WTC11 (cell line): ENCODE results near the gene ACY1. TPM values are rescaled to one million over a fixed set of nuclear protein-coding genes. Genes with fewer than 3 reads are reported as not detected.
A peak's percentile ranks its signal among the peaks of the same experiment; 100 is the strongest.

Experiments
- ATAC-seq: fragments of 200-7000 bp; cut with Tn5 transposase; 2 replicates; pipeline ENCODE4 v1.10.0; 2021; ENCODE audit warnings: mild to moderate bottlenecking, moderate library complexity
- CTCF ChIA-PET: fragments of 300-600 bp; sonication (Branson Sonifier 250); formaldehyde crosslinking; loops from one replicate; lab custom pipeline; 2021; ENCODE audit warnings: antibody characterized with exemption; lab: Charles Lee
- POLR2A ChIA-PET: fragments of 350-600 bp; sonication (Branson Sonifier 250); formaldehyde crosslinking; loops from one replicate; lab custom pipeline; 2021; ENCODE audit warnings: antibody characterized with exemption; lab: Charles Lee
- DNase-seq: peaks from one replicate; pipeline ENCODE4 v3.0.0; 2021; ENCODE audit warnings: low spot score
- H3K27ac Mint-ChIP-seq: 2 replicates; pipeline ENCODE4 v1.8.0; 2021; ENCODE audit warnings: mixed read lengths
- H3K27me3 Mint-ChIP-seq: 2 replicates; pipeline ENCODE4 v1.8.0; 2021; ENCODE audit warnings: low read depth, mild to moderate bottlenecking, moderate library complexity, mixed read lengths
- H3K36me3 Mint-ChIP-seq: 2 replicates; pipeline ENCODE4 v1.8.0; 2021; ENCODE audit warnings: mixed read lengths
- H3K4me1 Mint-ChIP-seq: 2 replicates; pipeline ENCODE4 v1.8.0; 2022; ENCODE audit warnings: mixed read lengths
- H3K4me3 Mint-ChIP-seq: 2 replicates; pipeline ENCODE4 v1.8.0; 2021; ENCODE audit warnings: mild to moderate bottlenecking, moderate library complexity, mixed read lengths
- H3K9me3 Mint-ChIP-seq: 2 replicates; pipeline ENCODE4 v1.8.0; 2021; ENCODE audit warnings: mixed read lengths
- CDX4 ChIP-seq: fragments of 250-450 bp; sonication (Bioruptor Pico); IDR thresholded peaks from 2 replicates; pipeline ENCODE4 v1.9.0; 2021; ENCODE audit warnings: moderate library complexity, mild to moderate bottlenecking, inconsistent platforms, borderline replicate concordance
- CREB1 ChIP-seq: sonication (generic); formaldehyde crosslinking; IDR thresholded peaks from 2 replicates; pipeline ENCODE4 v1.8.0; 2023; ENCODE audit warnings: mild to moderate bottlenecking, missing genetic modification reagents
- CREM ChIP-seq: sonication (generic); formaldehyde crosslinking; IDR thresholded peaks from 2 replicates; pipeline ENCODE4 v1.8.1; 2022; ENCODE audit warnings: mild to moderate bottlenecking, missing genetic modification reagents, moderate library complexity
- ESRRA ChIP-seq: sonication (generic); formaldehyde crosslinking; IDR thresholded peaks from 2 replicates; pipeline ENCODE4 v1.8.1; 2022; ENCODE audit warnings: mild to moderate bottlenecking, missing genetic modification reagents, borderline replicate concordance
- ETV6 ChIP-seq: sonication (generic); formaldehyde crosslinking; IDR thresholded peaks from 2 replicates; pipeline ENCODE4 v1.8.1; 2022; ENCODE audit warnings: mild to moderate bottlenecking, missing genetic modification reagents
- FOXP1 ChIP-seq: sonication (generic); formaldehyde crosslinking; IDR thresholded peaks from 2 replicates; pipeline ENCODE4 v1.8.0; 2022; ENCODE audit warnings: missing genetic modification reagents, mild to moderate bottlenecking, moderate library complexity, borderline replicate concordance
- FOXP4 ChIP-seq: sonication (generic); formaldehyde crosslinking; IDR thresholded peaks from 2 replicates; pipeline ENCODE4 v1.8.0; 2022; ENCODE audit warnings: mild to moderate bottlenecking, missing genetic modification reagents
- HMGA2 ChIP-seq: fragments of 250-450 bp; sonication (Bioruptor Pico); IDR thresholded peaks from 2 replicates; pipeline ENCODE4 v1.4.0; 2021; ENCODE audit warnings: mild to moderate bottlenecking, moderate library complexity
- HMGXB4 ChIP-seq: sonication (generic); formaldehyde crosslinking; IDR thresholded peaks from 2 replicates; pipeline ENCODE4 v1.8.1; 2023; ENCODE audit warnings: mild to moderate bottlenecking, moderate library complexity, missing genetic modification reagents
- MYBL2 ChIP-seq: sonication (generic); formaldehyde crosslinking; IDR thresholded peaks from 2 replicates; pipeline ENCODE4 v1.8.1; 2023; ENCODE audit warnings: mild to moderate bottlenecking, moderate library complexity, missing genetic modification reagents
- NFYB ChIP-seq: sonication (generic); formaldehyde crosslinking; conservative IDR thresholded peaks from 2 replicates; pipeline ENCODE4 v1.8.0; 2022; ENCODE audit warnings: low read depth, missing genetic modification reagents
- SMAD3 ChIP-seq: sonication (generic); formaldehyde crosslinking; IDR thresholded peaks from 2 replicates; pipeline ENCODE4 v1.8.0; 2022; ENCODE audit warnings: missing genetic modification reagents, mild to moderate bottlenecking, borderline replicate concordance
- USF1 ChIP-seq: sonication (generic); formaldehyde crosslinking; IDR thresholded peaks from 2 replicates; pipeline ENCODE4 v1.8.0; 2022; ENCODE audit warnings: mild to moderate bottlenecking, missing genetic modification reagents
- USF2 ChIP-seq: sonication (generic); formaldehyde crosslinking; IDR thresholded peaks from 2 replicates; pipeline ENCODE4 v1.8.1; 2023; ENCODE audit warnings: mild to moderate bottlenecking, missing genetic modification reagents, moderate library complexity
- ZNF138 ChIP-seq: sonication (generic); formaldehyde crosslinking; conservative IDR thresholded peaks from 2 replicates; pipeline ENCODE4 v1.8.1; 2022; ENCODE audit warnings: mild to moderate bottlenecking, moderate library complexity, missing genetic modification reagents
- ZNF232 ChIP-seq: sonication (generic); formaldehyde crosslinking; IDR thresholded peaks from 2 replicates; pipeline ENCODE4 v1.8.0; 2022; ENCODE audit warnings: mild to moderate bottlenecking, missing genetic modification reagents
- ZNF281 ChIP-seq: sonication (generic); formaldehyde crosslinking; IDR thresholded peaks from 2 replicates; pipeline ENCODE4 v1.8.0; 2023; ENCODE audit warnings: mild to moderate bottlenecking, missing genetic modification reagents
- ZNF416 ChIP-seq: fragments of 250-450 bp; sonication (Bioruptor Pico); IDR thresholded peaks from 2 replicates; pipeline ENCODE4 v1.9.0; 2021; ENCODE audit warnings: mild to moderate bottlenecking, inconsistent platforms
- total RNA-seq: library from RNA; stranded (reverse); gene quantifications from 3 replicates; pipeline ENCODE4 v1.2.3, GENCODE V29; 2021

The ACY1 gene
- total RNA-seq, 1 experiment from 2014 or later: 53.8 TPM

- Mint-ChIP-seq H3K27ac (no peak overlapping the region), H3K4me3 (peak overlapping the region; percentile 91), H3K36me3 (peaks cover 34% of the 10 kb centered on the region), H3K27me3 (no peaks in the 10 kb centered on the region; the same call in 1 of the 2 replicates)
- CTCF ChIA-PET: interaction anchor here (0.6 to 3.4 kb wide), 40 partner anchors 10 to 880 kb away, joined by 3 to 49 read pairs (median 5); partner anchors contain the start of genes ABHD14A, ABHD14B, ACY1 and DUSP7
- peak; percentile 8 for DNase-seq
- TF ChIP-seq ZNF138 (CRISPR knock-in tag) (no peak), CDX4 (CRISPR knock-in tag) (no peak)
- TF ChIP-seq, all 79 proteins: peak for 0
- Mint-ChIP-seq H3K4me1 (peaks cover 17% of the 10 kb centered on the region), H3K9me3 (no peaks in the 10 kb centered on the region)
- POLR2A ChIA-PET: interaction anchor here (1.0 to 2.5 kb wide), 3 partner anchors 13 to 42 kb away, joined by 3 to 19 read pairs (median 5); partner anchors contain the start of genes ACY1 and PCBP4
- ATAC-seq: no peak
Observed at GRCh38 chr3:51940648-51941462, 42.5 kb upstream of the ACY1 start.

- H3K4me1 Mint-ChIP-seq: peaks cover 17% of the 10 kb centered on the region
- TF ChIP-seq MYBL2 (CRISPR knock-in tag) (no peak), HMGXB4 (CRISPR knock-in tag) (no peak)
- TF ChIP-seq, all 79 proteins: peak for 0
- CTCF ChIA-PET: interaction anchor here (0.6 to 3.4 kb wide), 40 partner anchors 11 to 879 kb away, joined by 3 to 49 read pairs (median 5); partner anchors contain the start of genes ABHD14A, ABHD14B, ACY1 and DUSP7
- Mint-ChIP-seq H3K27me3 (no peaks in the 10 kb centered on the region; the same call in 1 of the 2 replicates), H3K4me3 (peak overlapping the region; percentile 91), H3K27ac (no peak overlapping the region), H3K9me3 (no peaks in the 10 kb centered on the region), H3K36me3 (peaks cover 30% of the 10 kb centered on the region)
- no peak for DNase-seq
- peak; percentile 2 for ATAC-seq
- POLR2A ChIA-PET: interaction anchor here (1.0 to 2.5 kb wide), 3 partner anchors 12 to 41 kb away, joined by 3 to 19 read pairs (median 5); partner anchors contain the start of genes ACY1 and PCBP4
Observed at GRCh38 chr3:51941463-51941797, 41.9 kb upstream of the ACY1 start.

GRCh38 chr3:51941798-51942602 lies 41.3 kb upstream of the ACY1 start, which contains the start of the genes PARP3 and RRP9:
TSS of gene PARP3 (plus strand) at chr3:51942363. CDS start at chr3:51943356, 993 bp downstream.
TSS of gene RRP9 (minus strand) at chr3:51941904. CDS start at chr3:51941867, 37 bp downstream.
- ChIA-PET CTCF (interaction anchor here (0.6 to 3.4 kb wide), 44 partner anchors 11 to 879 kb away, joined by 3 to 49 read pairs (median 5); partner anchors contain the start of genes ABHD14A, ABHD14B, ACY1 and DUSP7), POLR2A (interaction anchor here (1.0 to 2.5 kb wide), 4 partner anchors 12 to 49 kb away, joined by 3 to 19 read pairs (median 4); partner anchors contain the start of genes ACY1 and PCBP4)
- Mint-ChIP-seq H3K36me3 (peaks cover 27% of the 10 kb centered on the region), H3K27ac (no peak within 1 kb of the TSS), H3K4me3 (peak within 1 kb of the TSS; percentile 91), H3K4me1 (peaks cover 17% of the 10 kb centered on the region), H3K27me3 (no peaks in the 10 kb centered on the region; the same call in 1 of the 2 replicates), H3K9me3 (no peaks in the 10 kb centered on the region)
- peak; percentile 100 for DNase-seq
- peak; percentile 96 for ATAC-seq
- TF ChIP-seq FOXP1 (CRISPR knock-in tag) (0 out of 2 replicates have a peak, but pooled peaks have one; percentile 9), USF1 (peak; percentile 69; the same call in 1 of the 2 replicates), SMAD3 (no peak), ZNF416 (CRISPR knock-in tag) (no peak), HMGA2 (CRISPR knock-in tag) (no peak), USF2 (CRISPR knock-in tag) (peak; percentile 79), ETV6 (peak; percentile 94), ZNF232 (CRISPR knock-in tag) (peak; percentile 77; the same call in 1 of the 2 replicates), CREM (CRISPR knock-in tag) (no peak; the same call in 1 of the 2 replicates), NFYB (CRISPR knock-in tag) (peak; percentile 89), CREB1 (CRISPR knock-in tag) (no peak), FOXP4 (0 out of 2 replicates have a peak, but pooled peaks have one; percentile 40), ESRRA (no peak), ZNF281 (CRISPR knock-in tag) (peak; percentile 44; the same call in 1 of the 2 replicates)
